AG09309 (cell line): ENCODE results near the gene BTBD10.

Source experiments
- DNase-seq: peaks from one replicate; pipeline ENCODE4 v3.0.0-alpha.2; 2010; ENCODE audit warnings: low read depth
- H3K4me3 ChIP-seq: 2 replicates; pipeline ENCODE4 v1.5.1; 2011; ENCODE audit warnings: mild to moderate bottlenecking, low read depth, low read length, moderate library complexity; ENCODE audit not compliant: control insufficient read depth
- TF ChIP-seq, protein P1 (sequence below): IDR thresholded peaks from 2 replicates; pipeline ENCODE4 v1.5.1; 2011; ENCODE audit warnings: mild to moderate bottlenecking, low read depth, low read length, inconsistent platforms; ENCODE audit not compliant: insufficient read depth, control insufficient read depth; ENCODE audit errors: missing control alignments

The BTBD10 gene

DNA sequence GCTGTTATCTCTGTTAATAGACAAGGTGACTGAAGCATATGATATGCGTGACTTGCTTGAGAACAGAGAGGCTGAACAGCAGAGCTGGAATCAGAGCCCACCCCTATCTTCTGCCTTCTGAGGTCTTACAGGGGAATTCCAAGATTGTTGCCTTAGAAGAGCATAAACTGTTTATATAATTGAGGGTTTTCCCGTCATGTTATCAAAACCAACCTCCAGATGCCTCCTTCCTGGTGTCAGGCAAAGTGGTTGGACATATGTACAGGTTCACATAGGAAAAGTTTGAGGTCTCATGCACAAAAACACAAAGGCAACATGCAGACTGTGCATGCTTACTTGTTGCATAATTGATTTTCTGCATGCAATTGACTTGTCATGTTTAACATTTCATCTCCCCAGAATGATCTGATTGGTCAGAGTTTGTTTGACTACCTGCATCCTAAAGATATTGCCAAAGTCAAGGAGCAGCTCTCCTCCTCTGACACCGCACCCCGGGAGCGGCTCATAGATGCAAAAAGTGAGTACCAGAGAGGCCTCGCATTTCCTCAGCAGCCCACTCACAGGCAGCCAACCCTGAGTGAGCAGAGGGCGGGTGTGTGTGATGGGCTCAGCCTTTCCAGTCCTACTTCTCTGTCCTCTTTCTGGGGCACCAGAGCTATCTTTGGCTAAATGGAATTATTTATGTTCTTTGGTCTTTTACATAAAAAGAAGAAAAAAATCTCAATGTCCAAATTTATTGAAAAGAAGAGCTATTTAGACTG, 96.6 kb downstream of the BTBD10 start:
- DNase-seq, result no peak
- H3K4me3 ChIP-seq, result no peak overlapping the region
- TF ChIP-seq, protein P1, sequence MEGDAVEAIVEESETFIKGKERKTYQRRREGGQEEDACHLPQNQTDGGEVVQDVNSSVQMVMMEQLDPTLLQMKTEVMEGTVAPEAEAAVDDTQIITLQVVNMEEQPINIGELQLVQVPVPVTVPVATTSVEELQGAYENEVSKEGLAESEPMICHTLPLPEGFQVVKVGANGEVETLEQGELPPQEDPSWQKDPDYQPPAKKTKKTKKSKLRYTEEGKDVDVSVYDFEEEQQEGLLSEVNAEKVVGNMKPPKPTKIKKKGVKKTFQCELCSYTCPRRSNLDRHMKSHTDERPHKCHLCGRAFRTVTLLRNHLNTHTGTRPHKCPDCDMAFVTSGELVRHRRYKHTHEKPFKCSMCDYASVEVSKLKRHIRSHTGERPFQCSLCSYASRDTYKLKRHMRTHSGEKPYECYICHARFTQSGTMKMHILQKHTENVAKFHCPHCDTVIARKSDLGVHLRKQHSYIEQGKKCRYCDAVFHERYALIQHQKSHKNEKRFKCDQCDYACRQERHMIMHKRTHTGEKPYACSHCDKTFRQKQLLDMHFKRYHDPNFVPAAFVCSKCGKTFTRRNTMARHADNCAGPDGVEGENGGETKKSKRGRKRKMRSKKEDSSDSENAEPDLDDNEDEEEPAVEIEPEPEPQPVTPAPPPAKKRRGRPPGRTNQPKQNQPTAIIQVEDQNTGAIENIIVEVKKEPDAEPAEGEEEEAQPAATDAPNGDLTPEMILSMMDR, result no peak

DNA sequence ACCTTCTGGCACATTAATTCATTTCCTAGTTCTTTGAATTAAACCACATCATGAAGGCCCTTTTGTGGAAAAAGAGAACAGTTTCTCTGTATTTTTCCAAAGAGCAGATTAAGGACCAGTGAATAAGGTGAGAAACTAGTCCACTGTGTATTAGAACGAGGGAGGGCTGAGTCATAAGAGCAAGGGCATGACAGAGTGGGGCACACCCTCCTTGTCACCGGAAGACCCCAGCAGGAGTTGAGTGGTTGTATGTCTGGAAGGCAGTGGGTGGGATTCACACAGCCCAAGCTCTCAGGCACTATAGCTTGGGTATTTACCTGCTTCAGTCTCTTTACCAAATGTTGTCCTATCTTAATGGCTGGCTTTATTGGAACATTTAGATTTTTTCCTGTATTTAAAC, 98.6 kb downstream of the BTBD10 start:
- DNase-seq, result no peak
- TF ChIP-seq, protein P1, result no peak
- H3K4me3 ChIP-seq, result no peak overlapping the region

DNA sequence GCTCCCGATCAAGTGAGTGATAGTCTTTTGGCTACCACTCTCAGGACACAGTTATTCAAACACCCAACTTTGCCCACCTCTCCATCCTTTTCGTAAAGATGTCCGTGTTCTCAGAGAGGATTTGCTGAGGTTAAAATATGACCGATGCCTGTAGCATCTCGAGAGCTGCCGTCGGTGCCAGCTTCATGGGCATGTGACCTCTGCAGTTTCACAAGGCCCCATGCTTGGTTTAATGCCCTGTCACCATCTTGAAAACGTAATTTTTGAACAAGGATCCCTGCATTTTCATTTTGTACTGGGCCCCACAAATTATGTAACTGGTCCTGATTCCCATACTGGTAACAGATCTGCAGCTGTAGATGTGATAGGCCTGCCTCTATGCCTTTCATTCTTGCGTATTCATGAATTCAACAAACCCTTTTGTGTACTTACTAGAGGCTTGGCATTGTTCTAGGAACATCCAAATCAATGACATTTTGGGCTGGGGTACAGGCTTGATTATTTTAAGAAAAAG, 100.4 kb downstream of the BTBD10 start:
- TF ChIP-seq, protein P1, result no peak
- no peak overlapping the region for H3K4me3 ChIP-seq
- no peak for DNase-seq

DNA sequence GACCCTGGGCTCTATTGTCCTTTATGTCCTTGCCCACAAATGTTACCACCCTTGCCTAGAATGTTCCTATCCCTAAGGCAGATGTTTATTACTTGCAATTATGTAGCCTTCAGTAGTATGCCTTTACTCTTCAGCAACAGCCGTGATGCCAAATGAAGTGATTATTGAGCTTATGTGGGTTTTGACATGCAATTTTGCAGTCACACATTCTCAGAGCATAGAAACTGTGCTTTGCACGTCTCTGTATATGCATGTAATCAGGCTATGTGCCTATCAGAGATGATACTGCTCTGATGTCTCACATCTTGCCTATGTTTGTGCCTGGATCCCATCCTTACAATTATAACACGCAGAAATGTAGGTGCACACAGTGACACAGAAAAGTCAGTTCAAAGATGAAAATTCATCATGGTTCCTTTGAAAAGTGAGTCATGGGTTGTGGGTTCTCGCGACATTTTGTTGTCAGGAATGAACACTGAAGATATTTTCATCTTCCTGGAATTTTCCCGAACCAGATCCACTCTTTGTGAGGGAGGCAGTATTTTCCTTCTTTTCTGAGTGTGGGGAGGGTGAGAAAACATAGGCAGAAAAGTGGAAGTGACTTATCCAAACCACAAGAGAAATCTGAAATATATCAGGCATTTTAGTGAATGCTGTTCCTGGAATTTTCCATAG, 104.3 kb downstream of the BTBD10 start:
- no peak for DNase-seq
- TF ChIP-seq, protein P1, result no peak
- no peak overlapping the region for H3K4me3 ChIP-seq

DNA sequence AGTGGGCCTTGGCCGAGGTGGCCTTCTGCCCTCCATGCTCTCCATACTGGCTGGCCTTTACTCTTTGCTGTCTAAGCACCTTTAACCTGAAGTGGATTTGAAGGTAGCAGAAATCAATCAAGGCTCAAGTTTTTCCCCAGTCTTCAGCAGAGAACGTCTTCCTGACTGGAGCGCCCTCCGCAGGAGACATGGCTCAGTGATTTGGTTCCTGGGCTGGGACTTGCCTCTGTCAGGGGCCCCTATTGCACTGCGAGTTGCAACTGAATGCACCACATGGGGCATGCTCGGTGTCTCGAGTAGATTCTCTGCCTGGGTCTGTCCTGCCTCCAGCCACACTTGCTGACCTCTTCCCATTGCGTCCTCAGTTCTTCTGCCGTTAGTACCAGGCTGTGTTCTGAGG, 105.8 kb downstream of the BTBD10 start:
- H3K4me3 ChIP-seq, result no peak overlapping the region
- TF ChIP-seq, protein P1, result no peak

DNA sequence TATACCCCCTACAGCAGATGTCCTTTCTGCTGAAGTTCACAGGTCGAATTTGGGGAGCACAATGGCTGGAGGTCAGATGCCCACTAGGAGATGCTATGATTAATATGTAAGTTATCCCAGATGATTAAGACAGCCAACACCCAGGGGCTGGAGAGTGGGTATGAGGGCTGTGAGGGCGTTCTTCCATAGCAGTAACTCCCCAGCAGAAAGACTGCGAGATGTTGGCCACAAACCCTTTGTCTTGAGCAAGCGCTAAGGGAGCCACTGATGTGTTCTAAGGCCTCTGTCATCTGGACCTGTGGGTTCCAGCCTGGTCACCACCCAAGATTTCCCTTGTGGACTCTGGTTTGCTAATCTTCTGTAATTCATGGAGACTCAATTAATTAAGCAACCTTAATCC, 107.8 kb downstream of the BTBD10 start:
- H3K4me3 ChIP-seq, result no peak overlapping the region
- no peak for DNase-seq
- TF ChIP-seq, protein P1, result no peak

More for the DNA sequence above, 105.8 kb downstream of the BTBD10 start:
- no peak for DNase-seq
